Duodenal mucosa (tissue), 2 donors: ENCODE results near the gene PKD1.

ENCODE experiments used
- H3K27ac ChIP-seq: one replicate; pipeline ENCODE4 v1.7.0; 2013; ENCODE audit warnings: low read depth, low read length
- H3K27me3 ChIP-seq, 2 donors: one replicate each; pipeline ENCODE4 v1.7.0; 2013; ENCODE audit warnings: low read length in 2 of 2, control low read depth in 1 of 2; ENCODE audit not compliant: insufficient read depth in 2 of 2, control insufficient read depth in 1 of 2
- H3K36me3 ChIP-seq, 2 donors: one replicate each; pipeline ENCODE4 v1.7.0; 2013; ENCODE audit warnings: low read length in 2 of 2, control low read depth in 1 of 2; ENCODE audit not compliant: insufficient read depth in 2 of 2, control insufficient read depth in 1 of 2
- H3K4me1 ChIP-seq, 2 donors: one replicate each; pipeline ENCODE4 v1.7.0; 2013; ENCODE audit warnings: low read length in 2 of 2, control low read depth in 1 of 2; ENCODE audit not compliant: insufficient read depth in 2 of 2, control insufficient read depth in 1 of 2
- H3K4me3 ChIP-seq, 2 donors: one replicate each; pipeline ENCODE4 v1.7.0; 2013; ENCODE audit warnings: low read length in 2 of 2, low read depth in 1 of 2
- H3K9ac ChIP-seq, 2 donors: one replicate each; pipeline ENCODE4 v1.7.0; 2013; ENCODE audit warnings: low read length in 2 of 2, low read depth in 1 of 2
- H3K9me3 ChIP-seq, 2 donors: one replicate each; pipeline ENCODE4 v1.7.0; 2013; ENCODE audit warnings: low read length in 2 of 2, control low read depth in 1 of 2; ENCODE audit not compliant: control insufficient read depth in 1 of 2

The PKD1 gene

DNA sequence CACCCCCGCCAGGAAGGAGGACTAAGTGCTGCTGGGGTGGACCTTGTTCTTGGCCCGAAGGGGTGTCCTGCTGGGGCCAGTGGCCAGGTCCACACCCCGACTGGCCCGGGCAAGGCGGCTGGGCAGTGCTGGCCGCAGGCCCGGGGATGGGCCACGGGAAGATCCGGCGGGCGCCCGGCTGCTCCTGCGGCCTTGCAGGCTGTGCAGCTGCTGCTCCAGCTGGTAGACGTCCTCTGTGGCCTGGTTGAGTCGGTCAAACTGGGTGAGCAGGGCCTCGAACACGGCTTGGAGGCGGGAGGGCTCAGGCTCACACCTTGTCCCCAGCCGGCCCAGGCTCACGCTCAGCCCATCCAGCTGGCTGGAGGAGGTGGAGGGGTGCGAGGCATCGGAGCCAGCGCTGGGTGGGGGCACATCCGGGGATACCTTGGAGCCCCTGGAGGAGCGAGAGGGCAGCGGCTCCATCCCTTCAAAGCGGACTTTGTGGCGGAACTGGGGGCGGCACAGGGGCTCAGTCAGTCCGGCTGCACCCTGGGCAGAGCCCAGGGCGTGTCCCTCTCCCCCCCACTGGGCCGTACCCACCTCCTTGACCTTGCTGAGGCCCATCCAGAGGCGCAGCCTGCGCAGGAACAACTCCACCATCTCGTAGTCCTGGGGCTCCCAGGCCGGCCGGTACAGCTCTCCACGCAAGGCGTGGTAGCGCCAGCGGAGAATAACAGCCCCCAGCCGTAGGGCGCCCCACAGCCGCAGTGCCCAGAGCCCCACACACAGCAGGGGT, 45.8 kb downstream of the PKD1 start:
- Histone ChIP-seq H3K9me3 (no peaks in the 10 kb centered on the region), H3K27ac (peak overlapping the region; percentile 87), H3K4me3 (peak overlapping the region in 1 of 2 donors; percentile 40), H3K9ac (peak overlapping the region; percentile 51 to 54), H3K4me1 (peaks cover 11 to 25% of the 10 kb centered on the region in 2 donors), H3K27me3 (no peaks in the 10 kb centered on the region), H3K36me3 (peaks cover 17 to 73% of the 10 kb centered on the region in 2 donors)

- H3K4me3 ChIP-seq: no peak overlapping the region
- H3K27me3 ChIP-seq: no peaks in the 10 kb centered on the region
- H3K9ac ChIP-seq: no peak overlapping the region
- no peaks in the 10 kb centered on the region for H3K9me3 ChIP-seq
- no peak overlapping the region for H3K27ac ChIP-seq
- H3K36me3 ChIP-seq: peaks cover 19 to 73% of the 10 kb centered on the region in 2 donors
- H3K4me1 ChIP-seq: peaks cover 11 to 25% of the 10 kb centered on the region in 2 donors
These were observed 46.8 kb downstream of the PKD1 start for GRCh38 chr16:2088759-2089358.

DNA sequence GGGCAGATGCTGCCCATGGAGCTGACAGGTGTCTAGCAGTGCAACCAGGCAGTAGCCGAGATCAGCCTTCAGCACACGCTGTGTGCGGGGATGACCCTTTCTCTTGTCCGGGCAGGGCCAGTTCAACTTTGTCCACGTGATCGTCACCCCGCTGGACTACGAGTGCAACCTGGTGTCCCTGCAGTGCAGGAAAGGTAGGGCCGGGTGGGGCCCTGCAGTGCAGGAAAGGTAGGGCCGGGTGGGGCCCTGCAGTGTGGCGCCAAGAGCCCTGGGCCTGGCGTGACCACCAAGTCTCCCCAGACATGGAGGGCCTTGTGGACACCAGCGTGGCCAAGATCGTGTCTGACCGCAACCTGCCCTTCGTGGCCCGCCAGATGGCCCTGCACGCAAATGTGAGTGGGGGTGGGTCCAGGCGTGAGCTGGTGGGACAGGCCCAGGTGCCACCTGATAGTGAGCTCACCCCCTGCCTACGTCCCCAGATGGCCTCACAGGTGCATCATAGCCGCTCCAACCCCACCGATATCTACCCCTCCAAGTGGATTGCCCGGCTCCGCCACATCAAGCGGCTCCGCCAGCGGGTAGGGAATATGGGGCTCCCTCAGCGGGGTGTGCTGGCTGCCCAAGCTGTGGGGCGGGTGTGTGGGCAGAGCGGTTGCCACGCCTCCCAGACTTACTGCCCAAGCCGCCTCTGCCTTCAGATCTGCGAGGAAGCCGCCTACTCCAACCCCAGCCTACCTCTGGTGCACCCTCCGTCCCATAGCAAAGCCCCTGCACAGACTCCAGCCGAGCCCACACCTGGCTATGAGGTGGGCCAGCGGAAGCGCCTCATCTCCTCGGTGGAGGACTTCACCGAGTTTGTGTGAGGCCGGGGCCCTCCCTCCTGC, 47.7 kb downstream of the PKD1 start:
- Histone ChIP-seq H3K4me1 (peaks cover 11 to 30% of the 10 kb centered on the region in 2 donors), H3K36me3 (peaks cover 21 to 72% of the 10 kb centered on the region in 2 donors), H3K4me3 (no peak overlapping the region), H3K27ac (no peak overlapping the region), H3K9me3 (no peaks in the 10 kb centered on the region), H3K9ac (no peak overlapping the region), H3K27me3 (no peaks in the 10 kb centered on the region)

GRCh38 chr16:2086812-2087747, 48.6 kb downstream of the PKD1 start:
- Histone ChIP-seq H3K36me3 (peaks cover 25 to 68% of the 10 kb centered on the region in 2 donors), H3K4me1 (peaks cover 5 to 28% of the 10 kb centered on the region in 2 donors), H3K27ac (no peak overlapping the region), H3K27me3 (no peaks in the 10 kb centered on the region), H3K9me3 (no peaks in the 10 kb centered on the region), H3K9ac (no peak overlapping the region), H3K4me3 (no peak overlapping the region)

- Histone ChIP-seq H3K9ac (no peak overlapping the region), H3K36me3 (peaks cover 29 to 75% of the 10 kb centered on the region in 2 donors), H3K4me1 (peaks cover 5 to 22% of the 10 kb centered on the region in 2 donors), H3K9me3 (no peaks in the 10 kb centered on the region), H3K27me3 (no peaks in the 10 kb centered on the region), H3K4me3 (no peak overlapping the region), H3K27ac (no peak overlapping the region)
These were observed 49.5 kb downstream of the PKD1 start for GRCh38 chr16:2086106-2086742.

- H3K4me3 ChIP-seq: no peak overlapping the region
- no peaks in the 10 kb centered on the region for H3K9me3 ChIP-seq
- H3K27ac ChIP-seq: no peak overlapping the region
- peaks cover 5 to 21% of the 10 kb centered on the region in 2 donors for H3K4me1 ChIP-seq
- no peaks in the 10 kb centered on the region for H3K27me3 ChIP-seq
- peaks cover 29 to 81% of the 10 kb centered on the region in 2 donors for H3K36me3 ChIP-seq
- no peak overlapping the region for H3K9ac ChIP-seq
These were observed 50.0 kb downstream of the PKD1 start for GRCh38 chr16:2085669-2086068.

- no peak overlapping the region for H3K27ac ChIP-seq
- H3K9me3 ChIP-seq: no peaks in the 10 kb centered on the region
- H3K4me1 ChIP-seq: peaks cover 0 to 15% of the 10 kb centered on the region in 2 donors
- H3K36me3 ChIP-seq: peaks cover 29 to 84% of the 10 kb centered on the region in 2 donors
- no peak overlapping the region for H3K9ac ChIP-seq
- no peaks in the 10 kb centered on the region for H3K27me3 ChIP-seq
- no peak overlapping the region for H3K4me3 ChIP-seq
These were observed 50.6 kb downstream of the PKD1 start for GRCh38 chr16:2084895-2085625.

DNA sequence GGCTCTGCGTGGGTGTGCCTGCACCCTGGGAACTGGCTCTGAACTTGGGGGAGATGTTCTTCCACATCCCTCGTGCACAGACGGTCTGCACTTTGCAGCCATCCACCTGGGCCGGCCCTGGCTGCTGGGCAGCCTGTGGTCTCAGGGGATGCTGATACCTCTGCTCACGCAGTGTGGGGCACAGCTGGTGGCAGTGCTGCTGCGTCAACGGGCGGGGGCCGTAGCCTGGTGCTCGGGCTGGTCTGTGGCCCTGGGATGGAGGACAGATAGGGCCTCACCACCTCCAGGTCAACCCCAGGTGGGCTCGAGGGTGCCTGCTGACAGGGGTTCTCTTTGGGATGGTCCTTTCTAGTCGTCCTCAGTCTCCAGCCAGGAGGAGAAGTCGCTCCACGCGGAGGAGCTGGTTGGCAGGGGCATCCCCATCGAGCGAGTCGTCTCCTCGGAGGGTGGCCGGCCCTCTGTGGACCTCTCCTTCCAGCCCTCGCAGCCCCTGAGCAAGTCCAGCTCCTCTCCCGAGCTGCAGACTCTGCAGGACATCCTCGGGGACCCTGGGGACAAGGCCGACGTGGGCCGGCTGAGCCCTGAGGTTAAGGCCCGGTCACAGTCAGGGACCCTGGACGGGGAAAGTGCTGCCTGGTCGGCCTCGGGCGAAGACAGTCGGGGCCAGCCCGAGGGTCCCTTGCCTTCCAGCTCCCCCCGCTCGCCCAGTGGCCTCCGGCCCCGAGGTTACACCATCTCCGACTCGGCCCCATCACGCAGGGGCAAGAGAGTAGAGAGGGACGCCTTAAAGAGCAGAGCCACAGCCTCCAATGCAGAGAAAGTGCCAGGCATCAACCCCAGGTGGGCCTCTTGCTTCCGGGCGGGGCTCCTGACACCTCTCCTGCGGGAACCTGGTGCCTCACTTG, 51.6 kb downstream of the PKD1 start:
- Histone ChIP-seq H3K36me3 (peaks cover 29 to 85% of the 10 kb centered on the region in 2 donors), H3K9ac (no peak overlapping the region)

More for the DNA sequence above, 51.6 kb downstream of the PKD1 start:
- peaks cover 0 to 15% of the 10 kb centered on the region in 2 donors for H3K4me1 ChIP-seq
- H3K9me3 ChIP-seq: no peaks in the 10 kb centered on the region
- no peak overlapping the region for H3K4me3 ChIP-seq
- no peak overlapping the region for H3K27ac ChIP-seq
- no peaks in the 10 kb centered on the region for H3K27me3 ChIP-seq
